Measurements from ENCODE around the gene LBR. TPM values are rescaled to one million over a fixed set of nuclear protein-coding genes. Genes with fewer than 3 reads are reported as not detected.

Gene LBR
- total RNA-seq, 1 donor from 2014 or later = 176 TPM

GRCh38 chr1:225460737-225461532 lies 33.1 kb upstream of the LBR start:
- peaks cover 3% of the 10 kb centered on the region for H3K36me3 Mint-ChIP-seq (ENCODE audit: low read depth)
- intact Hi-C loops (cut with micrococcal nuclease) = loop anchor here (10.0 kb wide), 1 partner anchor 966 kb away; no protein-coding TSS in a partner anchor
- peaks cover 55% of the 10 kb centered on the region for H3K4me1 Mint-ChIP-seq (ENCODE audit: low read depth)
- DNase-seq (ENCODE audit: low spot score) = no peak
- H3K27me3 Mint-ChIP-seq (ENCODE audit: insufficient read depth) = no peaks in the 10 kb centered on the region
- H3K9me3 Mint-ChIP-seq = no peaks in the 10 kb centered on the region
- H3K4me3 Mint-ChIP-seq = peak overlapping the region; percentile 1
- H3K27ac Mint-ChIP-seq = peak overlapping the region; percentile 73

- intact Hi-C loops (cut with micrococcal nuclease) = loop anchor here (10.0 kb wide), 1 partner anchor 965 kb away; no protein-coding TSS in a partner anchor
- Mint-ChIP-seq H3K4me1 (ENCODE audit: low read depth) (peaks cover 52% of the 10 kb centered on the region), H3K4me3 (peak overlapping the region; percentile 1), H3K9me3 (no peaks in the 10 kb centered on the region), H3K36me3 (ENCODE audit: low read depth) (peaks cover 3% of the 10 kb centered on the region), H3K27me3 (ENCODE audit: insufficient read depth) (no peaks in the 10 kb centered on the region), H3K27ac (peak overlapping the region; percentile 73)
- no peak for DNase-seq (ENCODE audit: low spot score)
Observed at GRCh38 chr1:225460021-225460736, 32.3 kb upstream of the LBR start.

GRCh38 chr1:225458222-225458631 lies 30.4 kb upstream of the LBR start:
- Mint-ChIP-seq H3K4me1 (ENCODE audit: low read depth) (peaks cover 62% of the 10 kb centered on the region), H3K4me3 (no peak overlapping the region)
- no peak for DNase-seq (ENCODE audit: low spot score)

GRCh38 chr1:225454733-225455132 lies 26.9 kb upstream of the LBR start:
- Mint-ChIP-seq H3K4me1 (ENCODE audit: low read depth) (peaks cover 53% of the 10 kb centered on the region), H3K27me3 (ENCODE audit: insufficient read depth) (no peaks in the 10 kb centered on the region), H3K4me3 (peak overlapping the region; percentile 61), H3K36me3 (ENCODE audit: low read depth) (peaks cover 6% of the 10 kb centered on the region), H3K9me3 (no peaks in the 10 kb centered on the region), H3K27ac (peak overlapping the region; percentile 83)
- DNase-seq (ENCODE audit: low spot score) = peak; percentile 48
- intact Hi-C loops (cut with micrococcal nuclease) = loop anchor here (1.0 kb wide), 3 partner anchors 10 to 26 kb away; partner anchors contain the start of gene LBR

More at GRCh38 chr1:225458222-225458631, 30.4 kb upstream of the LBR start:
- Mint-ChIP-seq H3K9me3 (no peaks in the 10 kb centered on the region), H3K27ac (no peak overlapping the region), H3K27me3 (ENCODE audit: insufficient read depth) (no peaks in the 10 kb centered on the region), H3K36me3 (ENCODE audit: low read depth) (peaks cover 6% of the 10 kb centered on the region)
- intact Hi-C loops (cut with micrococcal nuclease) = no loop called here

GRCh38 chr1:225453797-225454648 lies 26.2 kb upstream of the LBR start:
- peak overlapping the region; percentile 83 for H3K27ac Mint-ChIP-seq
- peaks cover 6% of the 10 kb centered on the region for H3K36me3 Mint-ChIP-seq (ENCODE audit: low read depth)
- H3K4me1 Mint-ChIP-seq (ENCODE audit: low read depth) = peaks cover 52% of the 10 kb centered on the region
- intact Hi-C loops (cut with micrococcal nuclease) = loop anchor here (1.0 kb wide), 3 partner anchors 10 to 26 kb away; partner anchors contain the start of gene LBR
- H3K4me3 Mint-ChIP-seq = peak overlapping the region; percentile 61
- no peak for DNase-seq (ENCODE audit: low spot score)
- H3K27me3 Mint-ChIP-seq (ENCODE audit: insufficient read depth) = no peaks in the 10 kb centered on the region
- no peaks in the 10 kb centered on the region for H3K9me3 Mint-ChIP-seq

GRCh38 chr1:225451840-225452515 lies 24.1 kb upstream of the LBR start:
- Mint-ChIP-seq H3K9me3 (no peaks in the 10 kb centered on the region), H3K27ac (no peak overlapping the region), H3K4me3 (no peak overlapping the region), H3K36me3 (ENCODE audit: low read depth) (peaks cover 5% of the 10 kb centered on the region), H3K4me1 (ENCODE audit: low read depth) (peaks cover 42% of the 10 kb centered on the region), H3K27me3 (ENCODE audit: insufficient read depth) (no peaks in the 10 kb centered on the region)
- intact Hi-C loops (cut with micrococcal nuclease) = no loop called here
- DNase-seq (ENCODE audit: low spot score) = no peak

GRCh38 chr1:225451340-225451739 lies 23.5 kb upstream of the LBR start:
- Mint-ChIP-seq H3K27ac (no peak overlapping the region), H3K4me3 (no peak overlapping the region), H3K36me3 (ENCODE audit: low read depth) (peaks cover 3% of the 10 kb centered on the region), H3K27me3 (ENCODE audit: insufficient read depth) (no peaks in the 10 kb centered on the region), H3K4me1 (ENCODE audit: low read depth) (peaks cover 43% of the 10 kb centered on the region), H3K9me3 (no peaks in the 10 kb centered on the region)
- no peak for DNase-seq (ENCODE audit: low spot score)
- intact Hi-C loops (cut with micrococcal nuclease) = no loop called here

- H3K27ac Mint-ChIP-seq = peak overlapping the region; percentile 70
- H3K36me3 Mint-ChIP-seq (ENCODE audit: low read depth) = peaks cover 3% of the 10 kb centered on the region
- peaks cover 50% of the 10 kb centered on the region for H3K4me1 Mint-ChIP-seq (ENCODE audit: low read depth)
- H3K4me3 Mint-ChIP-seq = no peak overlapping the region
- no peaks in the 10 kb centered on the region for H3K9me3 Mint-ChIP-seq
- H3K27me3 Mint-ChIP-seq (ENCODE audit: insufficient read depth) = no peaks in the 10 kb centered on the region
- intact Hi-C loops (cut with micrococcal nuclease) = no loop called here
- no peak for DNase-seq (ENCODE audit: low spot score)
Observed at GRCh38 chr1:225450491-225451191, 22.8 kb upstream of the LBR start.

GRCh38 chr1:225449774-225450173 lies 21.9 kb upstream of the LBR start:
- no peak for DNase-seq (ENCODE audit: low spot score)
- intact Hi-C loops (cut with micrococcal nuclease) = no loop called here
- Mint-ChIP-seq H3K4me3 (no peak overlapping the region), H3K36me3 (ENCODE audit: low read depth) (peaks cover under 1% of the 10 kb centered on the region), H3K4me1 (ENCODE audit: low read depth) (peaks cover 54% of the 10 kb centered on the region), H3K9me3 (no peaks in the 10 kb centered on the region), H3K27ac (no peak overlapping the region), H3K27me3 (ENCODE audit: insufficient read depth) (peaks cover 2% of the 10 kb centered on the region)

GRCh38 chr1:225449261-225449660 lies 21.4 kb upstream of the LBR start:
- Mint-ChIP-seq H3K4me1 (ENCODE audit: low read depth) (peaks cover 54% of the 10 kb centered on the region), H3K36me3 (ENCODE audit: low read depth) (no peaks in the 10 kb centered on the region), H3K27ac (no peak overlapping the region), H3K9me3 (no peaks in the 10 kb centered on the region), H3K4me3 (no peak overlapping the region), H3K27me3 (ENCODE audit: insufficient read depth) (peaks cover 2% of the 10 kb centered on the region)
- intact Hi-C loops (cut with micrococcal nuclease) = no loop called here
- DNase-seq (ENCODE audit: low spot score) = no peak

GRCh38 chr1:225448146-225448805 lies 20.4 kb upstream of the LBR start:
- peaks cover 2% of the 10 kb centered on the region for H3K27me3 Mint-ChIP-seq (ENCODE audit: insufficient read depth)
- no peaks in the 10 kb centered on the region for H3K9me3 Mint-ChIP-seq
- no peak for DNase-seq (ENCODE audit: low spot score)
- intact Hi-C loops (cut with micrococcal nuclease) = no loop called here
- no peaks in the 10 kb centered on the region for H3K36me3 Mint-ChIP-seq (ENCODE audit: low read depth)
- H3K4me3 Mint-ChIP-seq = no peak overlapping the region
- H3K4me1 Mint-ChIP-seq (ENCODE audit: low read depth) = peaks cover 51% of the 10 kb centered on the region
- peak overlapping the region; percentile 21 for H3K27ac Mint-ChIP-seq

Data from activated T-helper 1 cell treated with anti-CD3 and anti-CD28 coated beads, Interleukin-12 subunit alpha, Interleukin-12 subunit beta, Interleukin-2, Interleukin-4 antibody, amounts not matched to agents 30 ng/mL and 10 ng/mL and 1 ng/mL, durations not matched to agents 14 hours and 24 hours and 36 hours (primary cell).